GM04504 (cell line): ENCODE measurements around the gene GPR62.
"Not testable (repeated sequence)": the region's sequence is repeated elsewhere in the genome, so short reads cannot be mapped to it uniquely, and the experiment has no call there.

ENCODE experiments used
- DNase-seq: peaks from one replicate; pipeline ENCODE4 v3.0.0-alpha.2; 2012; ENCODE audit warnings: low read depth

Gene GPR62

GRCh38 chr3:51992017-51992682, 37.0 kb downstream of the GPR62 start:
- DNase-seq = no peak

GRCh38 chr3:51993657-51994056, 38.5 kb downstream of the GPR62 start:
- DNase-seq = not testable (repeated sequence)

- DNase-seq = no peak
These were observed 39.3 kb downstream of the GPR62 start for GRCh38 chr3:51994530-51994929.

GRCh38 chr3:51995346-51996163, 40.4 kb downstream of the GPR62 start, which contains the start of gene RPL29:
TSS of gene RPL29 (minus strand) at chr3:51995895. CDS start at chr3:51995461, 434 bp downstream.
- DNase-seq = peak; percentile 89

- DNase-seq = no peak
These were observed 42.0 kb downstream of the GPR62 start for GRCh38 chr3:51997172-51997571.

GRCh38 chr3:51997935-51998596, 42.9 kb downstream of the GPR62 start:
- DNase-seq = no peak

GRCh38 chr3:51998774-51999173, 43.6 kb downstream of the GPR62 start:
- no peak for DNase-seq

- DNase-seq = no peak
These were observed 44.7 kb downstream of the GPR62 start for GRCh38 chr3:51999846-52000245.

- DNase-seq = no peak
These were observed 46.3 kb downstream of the GPR62 start for GRCh38 chr3:52001443-52001974.

GRCh38 chr3:52002748-52003147, 47.6 kb downstream of the GPR62 start:
- DNase-seq = no peak

- no peak for DNase-seq
These were observed 49.1 kb downstream of the GPR62 start for GRCh38 chr3:52004163-52004787.

GRCh38 chr3:52004906-52005395, 49.8 kb downstream of the GPR62 start:
- DNase-seq = no peak

- no peak for DNase-seq
These were observed 50.4 kb downstream of the GPR62 start for GRCh38 chr3:52005571-52005986.

- no peak for DNase-seq
These were observed 51.0 kb downstream of the GPR62 start for GRCh38 chr3:52006017-52006819.

- no peak for DNase-seq
These were observed 51.6 kb downstream of the GPR62 start for GRCh38 chr3:52006820-52007133.
